ENCODE measurements around the gene TTC22. TPM values are rescaled to one million over a fixed set of nuclear protein-coding genes. Genes with fewer than 3 reads are reported as not detected.

The TTC22 gene
- total RNA-seq, 2 experiments from 2014 or later, result 9.0 to 10.1 TPM

DNA sequence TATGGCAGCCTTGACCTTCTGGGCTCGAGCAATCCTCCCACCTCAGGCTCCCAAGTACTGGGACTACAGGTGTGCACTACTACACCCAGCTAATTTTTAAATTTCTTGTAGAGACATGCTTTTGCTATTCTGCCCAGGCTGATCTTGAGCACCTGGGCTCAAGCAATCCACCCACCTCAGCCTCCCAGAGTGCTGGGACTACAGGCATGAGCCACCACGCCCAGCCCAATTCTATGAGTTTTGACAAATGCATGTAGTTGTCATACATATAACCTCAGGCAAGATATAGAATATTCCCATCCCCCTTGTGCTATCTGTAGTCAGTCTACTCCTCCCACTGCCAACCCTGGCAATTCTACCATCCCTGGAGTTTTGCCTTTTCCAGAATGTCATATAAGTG, 38.7 kb upstream of the TTC22 start:
- no peak overlapping the region for H3K4me3 Mint-ChIP-seq
- no peaks in the 10 kb centered on the region for H3K9me3 Mint-ChIP-seq
- POLR2A ChIA-PET, result no interaction called here
- H3K27ac Mint-ChIP-seq, result no peak overlapping the region
- H3K4me1 Mint-ChIP-seq, result no peaks in the 10 kb centered on the region
- DNase-seq, result no peak
- ATAC-seq (ENCODE audit: low read depth), result no peak
- no peaks in the 10 kb centered on the region for H3K36me3 Mint-ChIP-seq
- peaks cover 1% of the 10 kb centered on the region for H3K27me3 Mint-ChIP-seq

DNA sequence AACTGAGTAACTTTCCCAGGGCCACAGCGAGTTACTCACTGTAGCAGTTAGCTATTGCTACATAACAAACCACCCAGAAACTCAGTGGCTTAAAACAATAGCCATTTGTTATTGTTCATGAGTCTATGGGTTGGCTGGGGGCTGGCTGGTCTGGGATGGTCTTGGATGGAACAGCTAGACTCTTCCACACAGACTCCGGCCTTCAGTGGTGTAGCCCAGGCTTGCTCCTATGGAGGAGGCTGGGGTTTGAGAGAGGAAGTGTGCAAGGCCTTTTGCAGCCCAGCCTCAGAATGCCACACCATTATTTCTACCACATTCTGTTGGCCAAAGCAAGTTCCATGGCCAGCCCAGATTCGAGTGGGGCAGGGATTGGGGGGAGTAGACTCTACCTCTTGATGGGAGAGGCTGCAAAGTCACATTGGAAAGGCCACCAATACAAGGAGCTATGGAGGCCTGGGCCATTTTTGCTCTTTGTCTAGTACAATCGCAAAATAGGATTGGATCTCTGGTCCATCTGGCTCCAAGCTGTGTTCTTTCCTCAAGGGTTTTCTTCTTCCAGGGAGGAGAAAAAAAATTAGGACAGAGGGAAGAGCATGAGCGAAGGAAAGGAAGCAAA, 37.5 kb upstream of the TTC22 start:
- H3K4me1 Mint-ChIP-seq, result no peaks in the 10 kb centered on the region
- H3K27me3 Mint-ChIP-seq, result peaks cover 5% of the 10 kb centered on the region
- ATAC-seq (ENCODE audit: low read depth), result no peak
- H3K9me3 Mint-ChIP-seq, result no peaks in the 10 kb centered on the region
- POLR2A ChIA-PET, result no interaction called here
- DNase-seq, result no peak
- no peaks in the 10 kb centered on the region for H3K36me3 Mint-ChIP-seq
- no peak overlapping the region for H3K4me3 Mint-ChIP-seq
- no peak overlapping the region for H3K27ac Mint-ChIP-seq

DNA sequence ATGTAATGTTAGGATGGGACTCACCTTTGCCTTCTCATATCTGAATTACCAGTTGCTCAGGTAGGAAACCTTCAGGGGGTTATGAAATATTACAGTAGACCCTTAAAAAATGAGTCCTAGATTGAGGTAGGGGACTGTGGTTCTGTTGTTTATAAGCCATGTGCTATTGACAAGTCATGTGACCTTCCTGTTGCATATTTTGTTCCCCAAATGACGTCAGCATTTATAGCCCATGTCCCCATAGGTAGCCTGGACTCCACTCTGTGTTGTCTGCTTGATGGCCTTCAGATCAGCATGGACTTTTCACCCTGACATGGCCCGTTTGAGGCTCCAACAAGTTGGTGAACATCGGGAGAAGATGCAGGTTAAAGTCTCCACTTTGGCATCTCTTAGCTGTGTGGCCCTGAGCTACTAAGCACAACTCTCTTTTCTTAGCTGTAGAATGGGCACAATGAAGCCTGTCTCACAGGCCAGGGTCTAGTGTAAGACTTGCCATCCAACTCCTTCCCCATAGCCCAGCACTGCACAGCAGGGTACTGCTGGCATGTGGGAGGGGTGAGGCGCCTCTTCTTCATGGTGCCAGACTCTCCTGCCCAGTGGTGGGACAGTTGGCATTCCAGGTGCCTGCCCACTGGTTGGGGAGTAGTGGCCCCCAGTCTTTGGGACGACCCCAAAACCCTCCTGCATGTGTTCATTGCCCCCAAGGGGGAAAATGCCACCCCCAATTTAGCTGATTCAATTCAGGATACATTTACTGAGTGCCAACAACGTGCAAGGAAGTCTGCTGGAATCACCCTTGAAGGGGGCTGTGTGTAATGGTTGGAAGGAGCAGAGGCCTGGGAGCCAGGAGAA, 36.1 kb upstream of the TTC22 start:
- Mint-ChIP-seq H3K36me3 (no peaks in the 10 kb centered on the region), H3K4me1 (no peaks in the 10 kb centered on the region), H3K9me3 (no peaks in the 10 kb centered on the region), H3K27me3 (peaks cover 5% of the 10 kb centered on the region), H3K27ac (no peak overlapping the region), H3K4me3 (no peak overlapping the region)
- DNase-seq (no peak), ATAC-seq (ENCODE audit: low read depth) (no peak)
- POLR2A ChIA-PET, result no interaction called here

DNA sequence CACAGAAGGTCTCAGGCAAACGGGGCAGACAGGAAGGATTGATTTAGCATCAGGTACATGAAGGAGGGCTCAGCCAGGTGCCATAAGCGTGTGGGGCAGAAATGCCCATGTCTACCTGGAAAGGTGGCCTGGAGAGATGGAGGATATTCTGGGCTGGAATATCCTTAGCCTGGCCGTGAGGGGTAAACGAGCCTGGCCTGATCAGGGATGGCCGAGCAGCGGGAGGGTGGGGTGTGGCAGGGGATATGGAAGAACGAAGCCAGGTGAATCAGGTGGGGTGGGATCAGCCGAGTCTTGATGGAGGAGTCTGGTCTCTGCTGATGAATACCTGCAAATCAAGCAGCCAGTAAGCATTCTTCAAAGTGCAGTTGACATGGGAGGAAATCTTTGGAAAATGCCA, 35.5 kb upstream of the TTC22 start:
- DNase-seq (no peak), ATAC-seq (ENCODE audit: low read depth) (no peak)
- Mint-ChIP-seq H3K4me1 (no peaks in the 10 kb centered on the region), H3K36me3 (no peaks in the 10 kb centered on the region), H3K27me3 (peaks cover 5% of the 10 kb centered on the region), H3K9me3 (no peaks in the 10 kb centered on the region), H3K4me3 (no peak overlapping the region), H3K27ac (no peak overlapping the region)
- POLR2A ChIA-PET, result no interaction called here

DNA sequence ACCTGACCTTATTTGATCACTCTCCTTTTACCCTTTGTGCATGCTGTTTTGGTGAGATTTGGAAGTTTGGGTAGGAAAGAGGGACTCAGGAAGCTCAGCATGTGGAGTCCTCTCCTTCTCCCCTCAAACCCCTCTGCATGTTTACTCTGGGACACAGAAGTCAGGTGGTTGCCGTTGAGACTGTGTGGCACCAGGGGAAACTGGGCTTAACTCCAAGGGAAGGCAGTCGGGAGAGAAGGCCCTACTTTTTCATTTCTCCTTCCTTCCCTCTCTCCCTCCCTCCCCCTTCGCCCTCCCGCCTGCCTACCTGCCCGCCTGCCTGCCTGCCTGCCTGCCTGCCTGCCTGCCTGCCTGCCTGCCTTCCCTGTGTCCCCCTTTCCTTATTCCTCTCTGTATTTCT, 34.8 kb upstream of the TTC22 start:
- Mint-ChIP-seq H3K36me3 (no peaks in the 10 kb centered on the region), H3K27me3 (peaks cover 5% of the 10 kb centered on the region), H3K4me3 (no peak overlapping the region), H3K27ac (no peak overlapping the region), H3K4me1 (no peaks in the 10 kb centered on the region), H3K9me3 (no peaks in the 10 kb centered on the region)
- ATAC-seq (ENCODE audit: low read depth), result no peak
- POLR2A ChIA-PET, result no interaction called here
- no peak for DNase-seq

DNA sequence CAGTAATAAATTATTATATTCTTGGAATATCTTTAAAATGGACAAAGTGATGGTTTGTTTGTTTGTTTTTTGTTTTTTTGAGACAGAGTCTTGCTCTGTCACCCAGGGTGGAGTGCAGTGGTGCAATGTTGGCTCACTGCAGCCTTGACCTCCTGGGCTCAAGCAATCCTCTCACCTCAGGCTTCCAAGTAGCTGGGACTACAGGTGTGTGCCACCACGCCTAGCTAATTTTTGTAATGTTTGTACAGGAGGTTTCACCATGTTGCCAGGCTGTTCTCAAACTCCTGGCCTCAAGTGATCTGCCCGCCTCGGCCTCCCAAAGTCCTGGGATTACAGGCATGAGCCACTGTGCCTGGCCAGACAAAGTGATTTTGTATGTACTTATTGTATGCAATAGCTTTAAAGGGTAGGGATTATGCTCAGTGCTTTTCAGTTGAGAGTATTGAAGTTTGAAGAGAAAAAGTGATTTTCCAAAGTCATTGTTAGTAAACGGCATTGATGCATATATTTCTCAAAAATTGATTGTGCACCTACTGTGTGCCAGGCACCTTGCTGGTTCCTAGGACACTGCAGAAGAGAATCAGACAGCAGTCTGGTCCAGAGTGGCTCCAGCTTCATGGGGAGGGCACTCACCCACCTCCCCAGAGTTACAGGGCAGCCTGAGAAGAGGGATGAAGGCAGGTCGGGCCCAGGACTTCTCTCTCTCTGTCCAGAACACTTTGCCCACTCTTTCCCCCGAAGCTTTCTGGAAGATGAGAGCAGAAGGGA, 34.2 kb upstream of the TTC22 start:
- H3K36me3 Mint-ChIP-seq, result no peaks in the 10 kb centered on the region
- H3K4me3 Mint-ChIP-seq, result no peak overlapping the region
- DNase-seq (no peak), ATAC-seq (ENCODE audit: low read depth) (no peak)
- H3K9me3 Mint-ChIP-seq, result no peaks in the 10 kb centered on the region
- H3K27ac Mint-ChIP-seq, result no peak overlapping the region
- no peaks in the 10 kb centered on the region for H3K4me1 Mint-ChIP-seq
- POLR2A ChIA-PET, result no interaction called here
- H3K27me3 Mint-ChIP-seq, result peaks cover 7% of the 10 kb centered on the region

DNA sequence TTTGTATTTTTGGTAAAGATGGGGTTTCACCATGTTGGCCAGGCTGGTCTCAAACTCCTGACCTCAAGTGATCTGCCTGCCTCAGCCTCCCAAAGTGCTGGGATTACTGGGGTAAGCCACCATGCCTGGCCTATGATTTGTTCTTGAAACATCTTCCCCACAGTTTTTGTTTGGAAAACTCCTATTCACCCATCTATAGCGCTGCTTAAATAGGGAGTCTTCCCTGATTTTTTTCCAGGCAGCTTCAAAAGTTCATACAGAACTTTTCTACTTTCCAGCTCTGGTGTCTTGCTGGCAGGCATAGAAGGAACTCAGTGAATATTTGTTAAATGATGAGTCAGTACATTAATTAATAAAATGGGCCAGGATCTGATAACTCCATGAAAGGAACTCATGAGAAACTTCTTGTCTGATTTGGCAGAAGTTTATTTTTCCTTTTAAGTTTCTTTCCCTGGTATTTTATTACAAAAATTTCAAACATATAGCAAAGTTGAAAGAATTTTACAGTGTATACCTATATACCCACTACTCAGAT, 33.0 kb upstream of the TTC22 start:
- peaks cover 7% of the 10 kb centered on the region for H3K27me3 Mint-ChIP-seq
- no peak overlapping the region for H3K4me3 Mint-ChIP-seq
- no peaks in the 10 kb centered on the region for H3K9me3 Mint-ChIP-seq
- no peaks in the 10 kb centered on the region for H3K4me1 Mint-ChIP-seq
- H3K36me3 Mint-ChIP-seq, result no peaks in the 10 kb centered on the region
- DNase-seq (no peak), ATAC-seq (ENCODE audit: low read depth) (no peak)
- POLR2A ChIA-PET, result no interaction called here
- H3K27ac Mint-ChIP-seq, result no peak overlapping the region

DNA sequence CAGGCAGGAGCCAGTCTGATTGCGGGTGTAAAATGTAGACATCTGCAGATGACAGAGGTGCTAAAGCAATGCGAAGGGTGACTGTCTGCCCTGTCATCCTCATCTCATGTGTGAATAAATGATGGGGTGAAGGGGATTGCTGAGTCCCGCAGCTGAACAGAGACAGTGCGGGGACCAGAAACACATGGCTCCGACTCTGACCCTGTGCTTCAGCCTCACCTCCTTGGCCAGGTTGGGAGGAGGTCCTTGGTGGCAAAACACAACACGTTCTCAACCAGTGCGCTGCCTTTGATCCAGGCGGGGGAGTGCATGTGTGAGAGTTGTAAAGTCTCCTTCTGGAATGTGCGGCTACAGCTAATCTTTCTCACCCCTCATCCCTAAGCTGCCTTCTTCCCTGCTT, 32.0 kb upstream of the TTC22 start:
- H3K4me3 Mint-ChIP-seq, result no peak overlapping the region
- H3K27me3 Mint-ChIP-seq, result peaks cover 7% of the 10 kb centered on the region
- H3K4me1 Mint-ChIP-seq, result no peaks in the 10 kb centered on the region
- H3K9me3 Mint-ChIP-seq, result peaks cover 2% of the 10 kb centered on the region
- DNase-seq (no peak), ATAC-seq (ENCODE audit: low read depth) (no peak)
- POLR2A ChIA-PET, result no interaction called here
- H3K36me3 Mint-ChIP-seq, result no peaks in the 10 kb centered on the region
- no peak overlapping the region for H3K27ac Mint-ChIP-seq

DNA sequence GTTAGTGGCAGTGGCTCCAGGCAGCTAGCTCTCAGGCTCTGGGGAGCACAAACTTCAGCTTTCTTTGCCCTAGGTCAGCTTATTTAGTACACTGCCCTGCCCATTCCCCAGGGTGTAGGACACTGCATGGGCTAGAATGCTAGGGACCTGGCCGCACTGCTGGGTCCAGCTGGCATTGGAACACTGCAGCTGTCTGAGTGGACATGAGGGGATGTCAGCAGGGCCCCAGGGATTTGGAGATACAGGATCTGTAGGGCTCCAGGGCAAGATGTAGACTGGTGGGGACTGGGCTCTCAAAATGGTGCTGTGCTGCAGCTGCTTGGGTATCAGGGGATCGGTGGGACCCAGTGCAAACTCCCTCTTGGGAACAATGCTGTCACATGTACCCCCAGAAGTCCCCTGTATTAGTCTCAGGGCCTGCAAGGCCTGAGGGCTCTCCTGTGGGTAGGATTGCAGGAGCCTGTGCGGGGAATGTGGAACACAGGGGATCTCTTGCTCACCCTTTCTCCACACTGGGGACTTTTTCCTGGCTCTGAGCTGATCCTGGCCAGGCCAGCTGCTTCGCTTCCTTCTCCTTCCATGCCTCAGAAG, 25.2 kb upstream of the TTC22 start:
- Mint-ChIP-seq H3K4me3 (no peak overlapping the region), H3K9me3 (peaks cover 20% of the 10 kb centered on the region), H3K27me3 (peaks cover 7% of the 10 kb centered on the region), H3K27ac (no peak overlapping the region), H3K36me3 (peaks cover 7% of the 10 kb centered on the region), H3K4me1 (no peaks in the 10 kb centered on the region)
- POLR2A ChIA-PET, result no interaction called here
- ATAC-seq (ENCODE audit: low read depth) (no peak), DNase-seq (no peak)

DNA sequence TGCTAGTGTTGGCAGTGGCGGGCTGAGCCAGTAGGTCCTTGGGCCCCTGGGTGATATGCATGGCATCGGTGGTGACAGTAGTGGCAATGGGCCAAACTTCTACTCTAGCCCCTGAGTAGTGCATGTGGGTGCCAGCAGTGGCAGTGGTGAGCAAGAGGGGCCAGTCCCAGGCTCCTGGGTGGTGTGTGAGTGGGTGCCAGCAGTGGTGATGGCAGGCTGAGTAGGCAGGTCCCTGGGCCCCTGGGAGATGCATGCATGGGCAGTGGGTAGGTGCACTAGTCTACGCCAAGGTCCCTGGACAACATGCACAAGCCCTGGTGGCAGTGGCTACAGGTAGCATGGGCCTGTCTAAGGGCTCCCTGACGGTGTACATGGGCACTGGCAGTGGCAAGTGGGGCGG, 24.6 kb upstream of the TTC22 start:
- POLR2A ChIA-PET, result no interaction called here
- Mint-ChIP-seq H3K4me1 (no peaks in the 10 kb centered on the region), H3K4me3 (no peak overlapping the region), H3K9me3 (peaks cover 20% of the 10 kb centered on the region), H3K36me3 (peaks cover 7% of the 10 kb centered on the region), H3K27ac (no peak overlapping the region), H3K27me3 (peaks cover 12% of the 10 kb centered on the region)
- no peak for DNase-seq
- no peak for ATAC-seq (ENCODE audit: low read depth)

DNA sequence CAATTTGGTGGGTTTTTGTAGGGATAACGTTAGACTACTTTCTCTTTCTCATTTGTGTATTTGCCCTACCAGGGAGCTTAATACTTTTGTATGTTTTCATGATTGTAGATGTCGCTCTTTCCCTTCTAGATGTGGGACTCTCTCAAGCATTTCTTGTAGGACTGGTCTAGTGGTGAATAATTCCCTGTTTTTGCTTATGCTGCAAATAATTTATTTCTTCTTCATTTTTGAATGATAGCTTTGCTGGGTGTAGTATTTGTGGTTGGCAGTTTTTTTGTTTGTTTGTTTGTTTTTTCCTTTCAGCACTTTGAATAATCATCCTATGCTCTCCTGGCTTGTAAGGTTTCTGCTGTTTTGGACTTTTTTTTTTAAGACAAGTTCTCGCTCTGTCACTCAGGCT, 22.5 kb upstream of the TTC22 start:
- Mint-ChIP-seq H3K27me3 (peaks cover 17% of the 10 kb centered on the region), H3K9me3 (peaks cover 18% of the 10 kb centered on the region), H3K36me3 (peaks cover 7% of the 10 kb centered on the region), H3K4me1 (peaks cover 4% of the 10 kb centered on the region), H3K4me3 (no peak overlapping the region), H3K27ac (no peak overlapping the region)
- ATAC-seq (ENCODE audit: low read depth), result no peak
- POLR2A ChIA-PET, result no interaction called here
- DNase-seq, result no peak

DNA sequence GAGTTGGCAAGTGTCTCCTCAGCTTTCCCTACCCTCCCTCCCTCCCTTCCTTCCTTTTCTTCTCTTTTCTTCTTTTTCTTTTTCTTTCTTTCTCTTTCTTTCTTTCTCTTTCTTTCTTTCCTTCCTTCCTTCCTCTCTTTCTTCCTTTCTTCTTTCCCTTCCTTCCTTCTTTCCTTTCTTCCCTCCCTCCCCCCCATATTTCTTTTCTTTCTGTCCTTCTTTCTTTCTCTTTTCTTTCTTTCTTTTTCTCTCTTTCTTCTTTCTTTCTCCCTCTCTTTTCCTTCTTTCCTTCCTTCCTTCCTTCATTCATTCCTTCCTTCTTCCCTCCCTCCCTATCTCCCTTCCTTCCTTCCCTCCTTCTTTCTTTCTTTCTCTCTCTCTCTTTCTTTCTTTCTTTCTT, 18.6 kb upstream of the TTC22 start:
- ATAC-seq (ENCODE audit: low read depth) (no peak), DNase-seq (no peak)
- Mint-ChIP-seq H3K27ac (no peak overlapping the region), H3K4me1 (peaks cover 9% of the 10 kb centered on the region), H3K4me3 (no peak overlapping the region), H3K9me3 (peaks cover 10% of the 10 kb centered on the region), H3K27me3 (peaks cover 17% of the 10 kb centered on the region), H3K36me3 (peaks cover 6% of the 10 kb centered on the region)
- POLR2A ChIA-PET, result no interaction called here

DNA sequence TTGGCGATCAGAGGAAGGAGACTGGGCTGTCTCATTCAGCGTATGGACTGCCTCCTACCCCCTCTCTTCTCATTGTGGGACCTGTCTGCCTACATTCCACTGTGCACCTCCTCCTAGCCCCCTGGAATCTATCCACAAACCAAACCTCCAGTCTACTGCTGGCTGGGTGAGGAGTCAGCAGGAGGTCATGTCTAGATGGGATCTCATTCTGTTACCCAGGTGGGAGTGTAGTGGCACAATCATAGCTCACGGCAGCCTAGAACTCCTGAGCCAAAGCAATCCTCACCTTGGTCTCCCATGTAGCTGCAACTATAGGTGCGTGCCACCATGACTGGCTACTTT, 18.0 kb upstream of the TTC22 start:
- peaks cover 14% of the 10 kb centered on the region for H3K27me3 Mint-ChIP-seq
- no peak overlapping the region for H3K4me3 Mint-ChIP-seq
- peaks cover 7% of the 10 kb centered on the region for H3K9me3 Mint-ChIP-seq
- peaks cover 6% of the 10 kb centered on the region for H3K36me3 Mint-ChIP-seq
- peaks cover 9% of the 10 kb centered on the region for H3K4me1 Mint-ChIP-seq
- no peak overlapping the region for H3K27ac Mint-ChIP-seq
- no peak for DNase-seq
- POLR2A ChIA-PET, result no interaction called here
- no peak for ATAC-seq (ENCODE audit: low read depth)

Measured in activated naive CD8-positive, alpha-beta T cell treated with anti-CD3 and anti-CD28 coated beads, Interleukin-2, amount 10 ng/mL, durations not matched to agents 7 days and 5 days (primary cell).